Vagina (tissue), 2 donors: Measurements from ENCODE around the gene LGALS1.
"Not testable (repeated sequence)": the region's sequence is repeated elsewhere in the genome, so short reads cannot be mapped to it uniquely, and the experiment has no call there.

Source experiments
- CTCF ChIP-seq, 3 experiments: fragments of 450-650 bp in 2 of 3; fragments of 200-600 bp in 1 of 3; sonication (generic) in 1 of 3; IDR thresholded peaks; one replicate each; pipeline ENCODE4 v1.5.1; 2017 to 2019; ENCODE audit warnings: antibody characterized with exemption in 3 of 3, mild to moderate bottlenecking in 2 of 3, moderate library complexity in 2 of 3
- POLR2A ChIP-seq, 2 donors: fragments of 450-650 bp; IDR thresholded peaks; one replicate each; pipeline ENCODE4 v1.6.1; 2017; ENCODE audit warnings: antibody characterized with exemption in 2 of 2, mild to moderate bottlenecking in 2 of 2, moderate library complexity in 2 of 2
- POLR2AphosphoS5 ChIP-seq, 2 donors: sonication (generic); formaldehyde crosslinking; IDR thresholded peaks; one replicate each; pipeline ENCODE4 v1.9.0; 2017; ENCODE audit warnings: antibody characterized with exemption in 2 of 2, mild to moderate bottlenecking in 2 of 2, low read depth in 1 of 2; ENCODE audit not compliant: insufficient read depth in 1 of 2

- TF ChIP-seq CTCF (IDR thresholded peaks at IDR 0.05); POLR2A (IDR thresholded peaks at IDR 0.05); POLR2AphosphoS5 (IDR thresholded peaks at IDR 0.05; ENCODE audit: insufficient read depth in 1 of 2, low read depth in 1 of 2): not testable (repeated sequence)
These were observed 20.8 kb downstream of the LGALS1 start for GRCh38 chr22:37696260-37696656.
